ENCODE results near the gene PCNX2.

PCNX2 gene, protein sequence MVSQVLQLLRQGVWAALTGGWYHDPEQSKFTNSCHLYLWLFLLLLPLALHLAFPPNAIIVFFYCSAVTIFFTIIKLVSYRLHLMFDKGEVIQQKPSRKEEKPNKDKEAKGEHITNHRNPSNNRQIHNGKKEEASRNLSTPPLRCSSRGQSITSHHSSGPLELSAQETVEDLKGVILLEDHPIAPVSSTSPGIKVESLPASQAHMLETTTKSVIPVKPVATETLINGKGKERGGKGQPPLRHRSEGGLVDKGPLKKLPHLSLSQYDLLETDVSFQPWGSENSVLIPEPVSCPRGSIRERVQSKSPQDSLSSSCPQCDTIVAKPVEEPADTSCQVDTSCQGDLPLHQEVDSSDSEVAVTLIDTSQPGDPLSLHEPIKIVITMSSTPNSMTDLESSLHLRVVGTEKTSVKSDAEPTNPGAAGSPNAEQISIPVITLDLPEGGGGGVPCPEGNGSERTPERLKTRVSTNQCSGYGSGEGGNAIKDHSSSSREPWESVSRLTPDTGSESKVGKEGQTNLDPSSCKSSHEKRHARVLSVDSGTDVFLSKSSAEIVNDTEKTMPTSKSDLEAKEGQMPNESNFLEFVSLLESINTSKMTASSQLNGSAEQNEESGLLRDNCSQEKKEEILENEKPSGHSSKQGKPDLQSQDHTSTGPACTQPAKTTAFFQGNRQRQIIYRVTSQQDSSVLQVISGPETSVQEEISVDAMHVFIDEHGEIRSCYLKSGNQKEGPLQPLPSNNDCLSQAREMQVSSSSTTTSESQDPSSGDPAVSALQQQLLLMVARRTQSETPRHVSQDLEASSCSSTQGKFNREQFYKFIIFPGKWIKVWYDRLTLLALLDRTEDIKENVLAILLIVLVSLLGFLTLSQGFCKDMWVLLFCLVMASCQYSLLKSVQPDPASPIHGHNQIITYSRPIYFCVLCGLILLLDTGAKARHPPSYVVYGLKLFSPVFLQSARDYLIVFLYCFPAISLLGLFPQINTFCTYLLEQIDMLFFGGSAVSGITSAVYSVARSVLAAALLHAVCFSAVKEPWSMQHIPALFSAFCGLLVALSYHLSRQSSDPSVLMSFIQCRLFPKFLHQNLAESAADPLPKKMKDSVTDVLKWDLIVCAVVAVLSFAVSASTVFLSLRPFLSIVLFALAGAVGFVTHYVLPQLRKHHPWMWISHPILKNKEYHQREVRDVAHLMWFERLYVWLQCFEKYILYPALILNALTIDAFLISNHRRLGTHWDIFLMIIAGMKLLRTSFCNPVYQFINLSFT (N-terminal part only)

DNA sequence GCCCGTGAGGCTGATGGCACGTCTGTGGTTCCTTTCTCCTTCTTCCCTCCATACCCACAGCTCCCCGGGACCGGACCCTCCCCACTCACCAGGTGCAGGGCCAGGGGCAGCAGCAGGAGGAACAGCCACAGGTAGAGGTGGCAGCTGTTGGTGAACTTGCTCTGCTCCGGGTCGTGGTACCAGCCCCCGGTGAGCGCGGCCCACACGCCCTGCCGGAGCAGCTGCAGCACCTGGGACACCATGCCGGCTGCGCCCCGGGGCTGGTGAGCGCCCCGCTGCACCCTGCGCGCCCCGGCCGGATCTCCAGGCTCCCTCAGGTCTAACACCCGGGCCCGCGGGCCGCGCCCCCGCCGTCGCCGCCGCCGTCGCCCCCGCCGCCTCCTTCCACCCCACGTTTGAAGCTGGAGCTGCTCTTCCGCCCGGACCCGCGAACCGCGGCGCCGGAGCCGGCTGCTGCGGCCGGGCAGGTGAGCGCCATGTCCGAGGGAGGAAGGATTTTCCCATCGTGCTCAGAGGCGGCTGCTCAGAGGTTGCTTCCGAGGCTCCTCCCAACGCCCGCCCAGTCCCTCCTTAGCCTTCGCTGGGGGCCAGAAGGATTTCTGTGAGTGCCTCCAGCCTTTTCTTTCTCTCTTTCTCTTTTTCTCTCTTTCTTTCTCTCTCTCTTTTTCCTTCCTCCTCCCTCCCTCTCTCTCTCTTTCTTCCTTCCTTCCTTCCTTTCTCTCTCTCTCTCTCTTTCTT lies at the start of gene PCNX2:
Gene PCNX2 (minus strand): TSS at position 489 of the 738 bp plus-strand sequence. CDS start 247 bp downstream, at position 242.
- peak; percentile 70 for DNase-seq

DNA sequence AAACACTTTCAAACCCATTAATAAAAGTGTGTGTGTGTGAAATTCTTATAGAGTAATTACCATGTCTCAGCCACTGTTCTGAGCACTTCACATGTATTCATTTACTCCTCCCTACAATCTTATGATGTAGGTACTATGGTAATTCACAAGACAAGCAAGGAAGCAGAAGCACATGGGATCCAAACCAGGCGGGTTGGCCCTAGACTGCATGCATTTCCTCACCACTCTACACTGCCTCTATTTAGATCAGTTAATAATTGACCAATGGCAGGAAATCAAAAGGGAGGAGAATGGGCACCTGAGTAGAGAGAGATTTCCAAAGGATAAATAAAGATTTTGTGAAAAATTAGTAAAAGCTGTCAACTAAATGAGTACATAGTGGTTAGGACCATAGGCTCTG lies 47.7 kb upstream of the PCNX2 start:
- no peak for DNase-seq

DNA sequence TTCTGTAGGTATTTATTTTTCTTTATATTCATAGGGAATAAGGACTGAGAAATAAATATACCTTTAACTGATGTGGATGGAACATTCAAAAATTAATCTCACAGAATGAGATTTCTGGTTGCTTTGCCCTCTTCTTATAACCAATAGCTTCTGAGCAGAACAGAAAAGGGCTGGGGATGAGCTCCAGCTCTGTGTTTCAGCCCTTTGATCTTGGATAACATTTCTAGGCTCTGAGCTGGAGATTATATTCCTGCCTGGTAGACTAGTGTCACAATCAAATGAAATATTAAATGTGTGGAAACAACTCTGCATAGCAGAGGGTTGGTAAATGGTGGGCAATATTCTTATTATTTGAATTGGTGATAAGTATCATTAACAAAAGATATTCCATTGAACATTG lies 46.6 kb upstream of the PCNX2 start:
- no peak for DNase-seq

DNA sequence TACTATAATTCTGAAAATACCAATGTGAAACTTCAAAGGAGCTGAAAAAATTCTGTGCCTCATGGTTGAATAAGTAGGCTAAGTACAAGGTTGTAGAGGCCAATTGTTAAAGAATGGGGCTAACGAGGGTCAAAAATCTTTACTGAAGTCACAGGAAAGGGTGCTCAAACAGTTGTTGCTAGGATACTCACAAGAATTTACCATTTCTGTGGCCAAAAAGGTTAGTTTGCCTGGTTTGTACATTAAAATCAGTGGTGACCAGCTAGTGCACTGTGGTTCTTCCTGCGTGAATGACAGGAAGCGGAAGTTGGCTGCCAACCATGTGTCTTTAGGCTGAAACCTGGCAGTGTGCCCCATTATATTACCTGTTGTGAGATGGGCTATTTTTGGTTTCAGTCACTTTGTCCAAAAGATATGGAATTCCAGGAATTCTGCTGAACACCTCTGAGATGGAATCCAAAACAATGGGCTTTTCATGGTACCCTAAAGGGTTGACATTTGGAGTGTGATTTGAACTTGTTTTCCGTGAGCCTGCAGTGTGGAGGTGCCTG lies 45.5 kb upstream of the PCNX2 start:
- no peak for DNase-seq

DNA sequence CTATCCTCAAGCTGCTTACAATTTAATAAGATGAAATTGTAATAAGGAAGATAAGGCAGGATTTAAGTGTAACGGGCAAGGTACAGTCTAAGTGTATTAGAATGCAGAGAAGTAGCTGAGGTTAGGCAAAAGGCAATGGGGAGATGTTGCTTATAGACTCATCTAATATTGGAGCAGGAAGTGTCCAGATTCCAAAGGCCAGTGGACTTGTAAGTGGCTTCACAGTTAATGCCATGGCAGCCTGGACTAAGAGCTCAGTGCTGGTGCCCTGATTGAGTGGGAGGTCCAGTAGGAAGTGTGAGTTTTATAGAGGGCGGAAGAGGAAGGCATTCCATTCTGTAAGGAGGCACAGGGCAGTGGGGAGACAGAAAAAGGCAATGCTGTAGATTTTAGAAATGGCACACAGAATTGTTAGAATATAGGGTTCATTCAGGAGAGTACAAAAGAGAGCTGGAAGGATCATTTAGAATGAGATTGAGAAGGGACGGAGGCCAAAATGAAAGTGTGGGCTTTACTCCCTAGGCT lies 44.6 kb upstream of the PCNX2 start:
- DNase-seq: no peak

DNA sequence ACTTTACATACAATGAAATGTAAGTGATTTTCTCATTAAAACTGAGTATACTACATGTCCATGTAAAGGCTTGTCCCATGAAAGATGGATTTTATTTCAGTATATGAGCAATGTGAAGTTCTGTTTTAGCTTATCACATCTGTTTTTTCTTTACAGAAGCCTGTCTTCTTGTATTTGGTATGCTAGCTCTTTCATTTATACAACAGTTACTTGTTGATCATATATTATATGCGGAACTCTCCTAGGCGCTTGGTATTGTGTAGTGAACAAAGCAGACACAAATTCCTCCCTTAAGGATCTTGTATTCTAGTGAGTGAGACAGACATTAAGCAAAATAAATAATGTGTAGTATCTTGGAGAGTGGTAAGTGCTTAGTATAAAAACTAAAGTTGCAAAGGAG lies 42.6 kb upstream of the PCNX2 start:
- DNase-seq: no peak

DNA sequence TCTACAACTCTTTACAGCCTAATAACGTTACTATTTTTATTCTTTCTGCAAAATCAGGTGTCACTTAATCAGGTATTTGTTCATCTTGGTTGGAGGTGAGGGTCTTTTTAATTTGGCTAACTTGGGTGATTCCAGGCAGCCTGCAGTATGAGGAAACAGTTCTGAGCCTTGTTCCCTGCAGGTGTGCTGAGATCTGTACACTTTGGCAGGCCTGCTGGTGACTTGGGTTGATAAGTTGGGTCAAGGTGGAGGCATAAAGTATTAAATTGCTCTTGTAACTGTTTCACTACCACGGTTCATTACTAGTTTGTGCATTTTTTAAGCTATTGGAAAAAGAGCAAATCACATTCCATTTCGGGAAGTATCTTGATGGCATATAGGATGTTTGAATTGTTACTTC lies 42.0 kb upstream of the PCNX2 start:
- no peak for DNase-seq

DNA sequence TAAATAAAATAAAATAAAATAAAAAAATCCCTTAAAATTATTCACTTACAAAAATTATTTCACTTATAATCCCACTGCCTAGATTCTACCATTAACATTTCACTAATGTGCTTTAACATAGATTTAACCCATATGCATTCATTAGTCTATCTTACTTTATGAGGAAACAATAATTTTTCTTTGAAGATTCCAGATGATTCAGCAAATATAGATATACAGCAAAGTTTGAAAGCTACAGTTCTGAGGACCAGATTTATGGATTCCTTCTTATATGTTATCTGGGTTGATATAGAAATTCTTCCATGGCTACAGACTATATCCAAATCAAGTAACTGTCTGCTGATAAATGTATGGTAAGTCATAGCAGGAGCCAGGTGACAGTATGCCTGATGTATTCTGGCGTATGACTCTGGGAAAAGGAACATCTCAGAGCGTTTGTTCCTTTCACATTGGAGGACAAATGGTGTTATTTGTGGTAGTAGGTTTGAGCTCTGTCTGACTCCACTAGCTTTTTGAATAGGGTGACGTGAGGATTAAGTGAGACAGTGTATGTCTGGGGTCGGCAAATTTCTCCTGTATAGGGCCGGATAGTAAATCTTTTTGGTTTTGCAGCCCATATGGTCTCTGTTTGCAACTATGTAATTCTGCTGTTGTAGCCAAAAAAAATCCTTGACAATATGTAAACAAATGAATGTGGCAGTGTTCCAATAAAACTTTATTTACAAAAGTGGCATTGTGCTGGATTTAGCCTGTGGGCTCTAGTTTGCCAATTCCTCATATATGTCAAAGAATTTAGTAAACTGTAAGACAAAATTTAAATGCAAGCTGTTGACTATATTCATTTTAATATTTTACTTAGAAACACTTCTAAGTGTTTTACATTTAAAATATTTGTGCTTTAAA lies 41.3 kb upstream of the PCNX2 start:
- DNase-seq: no peak

DNA sequence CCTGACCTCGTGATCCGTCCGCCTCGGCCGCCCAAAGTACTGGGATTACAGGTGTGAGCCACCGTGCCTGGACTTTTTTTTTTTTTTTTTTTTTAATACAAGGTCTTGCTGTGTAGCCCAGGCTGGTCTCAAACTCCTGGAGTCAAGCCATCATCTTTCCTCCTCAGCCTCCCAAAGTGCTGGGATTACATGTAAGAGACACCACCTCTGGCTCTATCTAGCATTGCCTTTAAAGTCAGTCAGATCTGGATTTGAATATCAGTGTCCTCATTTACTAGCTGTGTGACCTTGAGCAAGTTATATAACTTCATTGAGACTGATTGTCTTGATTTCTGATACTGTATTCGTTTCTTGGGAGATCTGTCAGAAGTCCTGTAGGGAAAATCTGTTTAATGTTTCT lies 38.6 kb upstream of the PCNX2 start:
- DNase-seq: no peak

DNA sequence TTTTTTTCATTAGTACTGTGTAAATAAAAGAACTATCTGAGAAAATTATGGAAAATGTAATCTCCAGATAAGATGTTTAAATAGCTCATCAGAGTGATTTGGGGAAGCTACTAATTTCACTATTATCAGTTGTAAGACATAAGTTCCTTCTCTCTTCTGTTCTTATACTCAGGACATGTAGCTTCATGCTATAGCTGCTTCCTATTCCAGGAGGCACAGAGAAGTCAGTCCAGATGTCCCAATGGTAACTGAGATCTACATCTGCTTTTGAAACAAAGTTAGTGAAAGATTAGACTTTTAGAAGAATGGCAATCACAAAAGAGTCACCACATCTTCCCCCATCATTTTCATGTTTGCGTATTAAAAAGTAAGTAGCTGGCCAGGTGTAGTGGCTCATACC lies 37.6 kb upstream of the PCNX2 start:
- no peak for DNase-seq

DNA sequence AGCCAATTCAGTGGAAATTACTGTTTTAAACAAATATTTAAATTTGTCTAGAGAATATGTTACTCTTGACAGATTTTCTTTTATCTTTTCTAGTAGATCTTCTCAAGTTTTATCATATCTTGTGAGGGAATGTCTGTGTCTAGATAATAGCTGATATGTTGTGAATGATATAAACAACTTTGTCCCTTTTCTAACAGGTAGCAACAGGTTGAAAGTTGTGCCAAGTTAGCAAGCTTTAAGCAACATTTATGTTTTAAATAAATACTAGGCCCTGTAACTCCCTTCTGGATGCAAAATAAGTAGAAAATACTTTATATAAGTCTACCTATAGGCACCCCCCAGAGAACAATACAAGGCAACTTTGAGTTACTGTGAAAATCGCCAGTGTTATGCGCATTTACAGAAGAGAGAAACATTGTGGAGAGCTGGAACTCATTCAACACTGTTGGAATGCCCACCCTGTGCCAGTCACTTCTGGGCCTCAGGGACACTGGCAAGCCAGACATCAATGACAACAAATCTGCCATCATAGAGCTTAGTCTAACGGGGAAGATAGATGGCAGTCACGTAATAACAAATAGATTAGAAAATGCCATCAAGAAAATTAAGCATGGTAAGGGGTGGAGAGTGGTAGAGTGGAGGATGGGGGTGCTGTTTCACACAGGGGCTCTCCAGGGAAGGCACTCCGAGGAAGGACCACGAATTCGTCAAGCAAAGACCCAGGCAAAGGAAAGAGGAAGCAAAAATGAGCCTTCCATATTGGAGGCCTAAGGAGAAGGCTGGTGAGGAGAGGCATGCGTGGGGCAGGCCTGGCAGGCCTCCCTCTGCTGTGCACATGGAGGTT lies 36.4 kb upstream of the PCNX2 start:
- DNase-seq: no peak

DNA sequence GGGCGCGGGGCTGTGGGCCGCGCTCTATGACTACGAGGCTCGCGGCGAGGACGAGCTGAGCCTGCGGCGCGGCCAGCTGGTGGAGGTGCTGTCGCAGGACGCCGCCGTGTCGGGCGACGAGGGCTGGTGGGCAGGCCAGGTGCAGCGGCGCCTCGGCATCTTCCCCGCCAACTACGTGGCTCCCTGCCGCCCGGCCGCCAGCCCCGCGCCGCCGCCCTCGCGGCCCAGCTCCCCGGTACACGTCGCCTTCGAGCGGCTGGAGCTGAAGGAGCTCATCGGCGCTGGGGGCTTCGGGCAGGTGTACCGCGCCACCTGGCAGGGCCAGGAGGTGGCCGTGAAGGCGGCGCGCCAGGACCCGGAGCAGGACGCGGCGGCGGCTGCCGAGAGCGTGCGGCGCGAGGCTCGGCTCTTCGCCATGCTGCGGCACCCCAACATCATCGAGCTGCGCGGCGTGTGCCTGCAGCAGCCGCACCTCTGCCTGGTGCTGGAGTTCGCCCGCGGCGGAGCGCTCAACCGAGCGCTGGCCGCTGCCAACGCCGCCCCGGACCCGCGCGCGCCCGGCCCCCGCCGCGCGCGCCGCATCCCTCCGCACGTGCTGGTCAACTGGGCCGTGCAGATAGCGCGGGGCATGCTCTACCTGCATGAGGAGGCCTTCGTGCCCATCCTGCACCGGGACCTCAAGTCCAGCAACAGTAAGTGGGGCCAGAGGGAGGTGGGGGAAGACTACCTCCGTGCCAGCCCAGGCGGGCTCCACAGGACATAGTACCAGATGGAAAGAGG lies 32.8 kb upstream of the PCNX2 start:
- DNase-seq: peak; percentile 60

DNA sequence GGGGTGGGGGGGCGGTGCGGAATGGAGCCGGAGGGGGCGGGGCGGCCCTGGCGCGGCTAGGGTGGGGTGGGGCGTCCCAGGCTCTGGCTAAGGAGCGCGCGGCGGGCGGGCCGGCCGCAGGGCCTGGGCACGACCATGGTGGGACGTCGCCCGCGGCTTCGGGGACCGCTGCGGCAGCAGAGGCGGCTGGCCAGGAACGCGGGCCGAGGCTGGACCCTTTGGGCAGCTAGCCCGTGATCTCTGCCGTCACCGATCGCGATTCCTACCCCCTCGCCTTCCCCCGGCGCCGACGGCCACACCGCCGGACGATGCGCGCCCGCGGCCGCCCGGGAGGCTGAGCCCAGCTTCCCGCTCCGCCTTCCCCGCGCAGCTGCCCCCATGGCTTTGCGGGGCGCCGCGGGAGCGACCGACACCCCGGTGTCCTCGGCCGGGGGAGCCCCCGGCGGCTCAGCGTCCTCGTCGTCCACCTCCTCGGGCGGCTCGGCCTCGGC lies 32.2 kb upstream of the PCNX2 start, which contains the start of gene MAP3K21:
Gene MAP3K21 (plus strand): TSS at position 74 of the 491 bp plus-strand sequence. CDS start 305 bp downstream, at position 379.
- no peak for DNase-seq

DNA sequence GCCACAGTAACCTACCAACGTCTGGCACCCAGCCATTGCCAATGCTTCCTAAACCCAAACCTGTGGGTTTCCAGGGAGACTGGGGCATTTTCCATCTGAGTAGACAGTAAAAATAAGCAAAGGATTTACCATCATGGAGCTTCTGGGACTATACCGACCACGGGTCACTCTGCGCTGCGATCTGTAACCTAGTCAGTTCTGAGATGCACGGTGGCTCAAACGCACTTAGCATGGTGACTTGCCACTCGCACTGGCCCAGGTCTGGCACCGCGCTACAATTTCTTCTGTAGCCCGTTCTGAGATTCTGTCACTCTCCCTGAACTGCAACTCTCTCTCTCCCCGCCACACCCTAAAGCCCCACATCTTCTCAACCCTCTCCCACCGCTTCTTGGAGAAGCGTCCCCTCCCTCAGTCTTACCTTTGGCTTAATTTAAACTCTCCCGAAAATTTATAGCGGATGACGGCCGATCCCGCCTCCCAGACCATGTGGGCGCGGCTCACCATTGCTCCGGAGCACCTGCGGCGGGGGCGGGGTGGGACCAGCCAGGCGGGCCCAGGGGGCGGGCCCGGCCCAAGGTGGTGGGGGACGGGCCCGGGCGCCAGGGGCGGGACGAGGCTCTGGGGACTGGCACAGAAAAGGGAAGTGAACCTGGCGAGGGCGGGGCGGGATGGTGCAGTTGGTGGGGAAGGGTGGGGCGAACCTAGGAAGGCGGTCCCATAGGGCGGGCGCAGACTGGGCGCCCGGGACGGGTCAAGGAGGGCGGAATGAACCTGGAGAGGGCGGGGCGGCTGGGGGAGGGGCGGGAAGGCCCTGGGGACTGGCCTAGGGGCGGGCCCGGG lies 31.5 kb upstream of the PCNX2 start:
- DNase-seq: peak; percentile 87

DNA sequence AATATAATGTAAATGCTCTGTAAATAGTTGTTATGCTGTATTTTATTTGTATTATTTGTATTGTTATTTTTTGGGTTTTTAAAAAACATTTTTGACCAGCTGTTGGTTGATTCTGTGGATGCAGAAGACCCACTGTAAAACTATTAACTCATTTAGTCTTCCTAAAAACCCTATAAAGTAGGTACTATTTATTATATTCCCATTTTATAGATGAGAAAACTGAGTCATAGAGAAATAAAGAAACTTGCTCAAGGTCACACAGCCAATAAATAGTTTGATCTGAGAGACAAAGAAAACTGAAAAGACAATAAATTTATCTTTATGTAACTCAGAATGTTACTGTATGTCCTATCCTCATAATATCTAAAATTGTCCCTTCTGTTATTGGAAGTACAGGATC lies 30.8 kb upstream of the PCNX2 start:
- DNase-seq: no peak

DNA sequence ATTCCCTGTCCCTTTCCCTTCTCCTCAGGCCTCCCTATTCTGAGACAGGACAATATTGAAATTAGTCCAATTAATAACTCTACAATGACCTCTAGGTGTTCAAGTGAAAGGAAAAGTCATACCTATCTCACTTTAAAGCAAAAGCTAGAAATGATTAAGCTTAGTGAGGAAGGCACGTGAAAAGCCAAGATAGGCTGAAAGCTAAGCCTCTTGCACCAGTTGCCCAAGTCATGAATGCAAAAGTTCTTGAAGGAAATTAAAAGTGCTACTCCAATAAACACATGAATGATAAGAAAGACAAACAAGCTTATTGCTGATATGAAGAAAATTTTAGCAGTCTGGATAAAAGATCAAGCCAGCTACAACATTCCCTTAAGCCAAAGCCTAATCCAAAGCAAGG lies 28.2 kb upstream of the PCNX2 start:
- DNase-seq: no peak

DNA sequence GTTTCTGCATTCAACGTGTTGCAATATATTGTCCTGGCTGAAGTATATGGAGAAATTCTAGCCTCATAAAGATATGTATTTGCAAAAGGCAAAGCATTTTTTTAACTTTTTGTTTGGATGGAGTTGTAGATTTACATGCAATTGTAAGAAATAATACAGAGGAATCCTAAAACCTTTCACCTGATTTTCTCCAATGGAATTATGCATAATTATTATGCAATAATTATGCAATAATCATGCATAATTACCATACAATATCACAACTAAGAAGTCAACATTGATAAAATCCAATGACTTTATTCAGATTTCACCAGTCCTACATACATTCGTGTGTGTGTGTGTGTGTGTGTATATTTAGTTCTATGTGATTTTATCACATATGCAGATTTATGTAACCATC lies 24.5 kb upstream of the PCNX2 start:
- DNase-seq: no peak

DNA sequence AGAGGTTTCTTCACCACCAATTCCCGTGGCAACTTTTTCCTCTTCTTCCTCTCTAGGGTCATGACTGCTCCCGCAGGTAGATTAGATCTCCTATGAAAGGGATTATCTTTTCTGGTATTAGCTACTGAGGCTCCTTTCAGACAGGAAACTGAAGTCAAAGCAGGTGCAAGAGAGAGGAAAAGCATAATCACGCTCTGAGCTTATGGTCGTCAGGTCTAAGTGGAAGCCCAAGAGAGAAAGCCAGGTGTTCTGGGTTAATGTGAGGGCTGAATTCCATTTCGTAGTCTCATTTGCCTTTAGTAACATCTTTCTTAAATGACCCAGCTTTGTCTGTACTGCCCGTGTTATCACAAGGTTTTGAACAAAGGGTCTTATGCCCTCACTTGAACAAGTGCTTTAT lies 23.7 kb upstream of the PCNX2 start:
- no peak for DNase-seq
